ENCODE results near the gene RUSF1. TPM values are rescaled to one million over a fixed set of nuclear protein-coding genes. Genes with fewer than 3 reads are reported as not detected.

The RUSF1 gene
- total and polyA plus RNA-seq, 10 of the 15 experiments (the other 5 are each of a cell fraction or from before 2014, with no cell fraction given) = 0.20 to 46.3 (median 29.7) TPM

DNA sequence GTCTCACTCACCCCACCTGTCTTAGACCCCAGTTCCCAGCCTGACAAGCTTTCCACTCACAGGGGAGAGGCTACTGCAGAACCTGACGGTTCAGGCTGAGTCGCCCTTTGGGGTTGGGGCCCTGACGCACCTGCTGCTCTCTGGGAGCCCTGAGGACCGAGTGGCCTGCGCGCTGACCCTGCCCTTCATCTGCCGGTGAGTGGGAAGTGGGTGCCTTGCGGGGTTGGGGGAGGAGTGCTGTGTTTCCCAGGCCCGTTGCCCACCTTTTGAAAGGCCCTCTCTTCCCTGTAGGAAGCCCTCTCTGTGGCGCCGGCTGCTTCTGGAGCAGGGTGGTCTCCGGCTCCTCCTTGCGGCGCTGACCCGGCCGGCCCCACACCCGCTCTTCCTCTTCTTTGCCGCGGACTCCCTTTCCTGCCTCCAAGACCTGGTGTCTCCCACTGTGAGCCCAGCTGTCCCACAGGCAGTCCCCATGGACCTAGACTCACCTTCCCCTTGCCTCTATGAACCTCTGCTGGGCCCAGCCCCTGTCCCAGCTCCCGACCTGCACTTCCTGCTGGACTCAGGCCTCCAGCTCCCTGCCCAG, 42.3 kb downstream of the RUSF1 start (continued):
- TF ChIP-seq SMARCA5 (IDR thresholded peaks at IDR 0.05) = no peak
- TF ChIP-seq, protein P1, sequence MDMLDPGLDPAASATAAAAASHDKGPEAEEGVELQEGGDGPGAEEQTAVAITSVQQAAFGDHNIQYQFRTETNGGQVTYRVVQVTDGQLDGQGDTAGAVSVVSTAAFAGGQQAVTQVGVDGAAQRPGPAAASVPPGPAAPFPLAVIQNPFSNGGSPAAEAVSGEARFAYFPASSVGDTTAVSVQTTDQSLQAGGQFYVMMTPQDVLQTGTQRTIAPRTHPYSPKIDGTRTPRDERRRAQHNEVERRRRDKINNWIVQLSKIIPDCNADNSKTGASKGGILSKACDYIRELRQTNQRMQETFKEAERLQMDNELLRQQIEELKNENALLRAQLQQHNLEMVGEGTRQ (IDR thresholded peaks at IDR 0.05; ENCODE audit: borderline replicate concordance, low read depth, low read length) = no peak

DNA sequence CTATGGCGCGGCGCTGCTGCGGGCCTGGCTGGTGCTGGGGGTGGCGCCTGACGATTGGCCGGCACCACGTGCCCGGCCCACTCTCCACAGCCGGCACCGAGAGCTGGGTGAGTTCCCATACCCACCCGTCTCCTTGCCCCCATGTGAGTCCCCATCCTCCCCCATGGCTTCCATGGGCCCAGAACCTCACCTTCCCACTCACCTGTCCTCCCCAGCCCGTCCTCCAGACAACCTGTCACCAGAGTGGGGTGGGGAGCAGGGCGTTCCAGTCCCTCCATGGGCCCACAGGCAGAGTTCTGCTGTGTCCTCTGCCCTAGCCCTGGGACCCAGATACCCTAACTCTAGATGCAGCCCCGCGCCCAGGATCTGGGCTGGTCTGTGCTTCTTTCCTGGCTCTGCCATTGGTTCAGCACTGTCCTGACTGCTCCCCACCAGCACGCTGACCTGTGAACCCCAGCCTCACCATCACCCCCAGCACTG, 43.4 kb downstream of the RUSF1 start:
- BruUV-seq (replicated peaks) = no TSS peak
- H3K9ac ChIP-seq (ENCODE audit: control insufficient read depth, insufficient read depth, low read length) = no peak overlapping the region
- peaks cover 11% of the 10 kb centered on the region for H3K79me2 ChIP-seq (ENCODE audit: control insufficient read depth, insufficient read depth, low read length)
- no peak for FAIRE-seq
- intact Hi-C loops (cut with micrococcal nuclease; ENCODE audit: unreplicated experiment) = no loop called here
- SMC1A ChIA-PET (ENCODE audit: uncharacterized antibody, unreplicated experiment) = no interaction called here
- H3K9me3 ChIP-seq (replicated peaks; ENCODE audit: control insufficient read depth, insufficient read depth, low read length) = no peaks in the 10 kb centered on the region
- TF ChIP-seq, protein P1 (IDR thresholded peaks at IDR 0.05; ENCODE audit: borderline replicate concordance, low read depth, low read length) = no peak
- TF ChIP-seq NR2C2 (IDR thresholded peaks at IDR 0.05; ENCODE audit: borderline replicate concordance, control insufficient read depth, insufficient read length, low read depth) = no peak
- TF ChIP-seq, protein P2, sequence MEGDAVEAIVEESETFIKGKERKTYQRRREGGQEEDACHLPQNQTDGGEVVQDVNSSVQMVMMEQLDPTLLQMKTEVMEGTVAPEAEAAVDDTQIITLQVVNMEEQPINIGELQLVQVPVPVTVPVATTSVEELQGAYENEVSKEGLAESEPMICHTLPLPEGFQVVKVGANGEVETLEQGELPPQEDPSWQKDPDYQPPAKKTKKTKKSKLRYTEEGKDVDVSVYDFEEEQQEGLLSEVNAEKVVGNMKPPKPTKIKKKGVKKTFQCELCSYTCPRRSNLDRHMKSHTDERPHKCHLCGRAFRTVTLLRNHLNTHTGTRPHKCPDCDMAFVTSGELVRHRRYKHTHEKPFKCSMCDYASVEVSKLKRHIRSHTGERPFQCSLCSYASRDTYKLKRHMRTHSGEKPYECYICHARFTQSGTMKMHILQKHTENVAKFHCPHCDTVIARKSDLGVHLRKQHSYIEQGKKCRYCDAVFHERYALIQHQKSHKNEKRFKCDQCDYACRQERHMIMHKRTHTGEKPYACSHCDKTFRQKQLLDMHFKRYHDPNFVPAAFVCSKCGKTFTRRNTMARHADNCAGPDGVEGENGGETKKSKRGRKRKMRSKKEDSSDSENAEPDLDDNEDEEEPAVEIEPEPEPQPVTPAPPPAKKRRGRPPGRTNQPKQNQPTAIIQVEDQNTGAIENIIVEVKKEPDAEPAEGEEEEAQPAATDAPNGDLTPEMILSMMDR (IDR thresholded peaks at IDR 0.05 in 2 of 3, conservative IDR thresholded peaks at IDR 0.05 in 1 of 3; ENCODE audit: control insufficient read depth in 2 of 3, extremely low read depth in 1 of 3, insufficient read depth in 1 of 3, low read depth in 3 of 3, low read length in 3 of 3) = no peak
- no peak overlapping the region for H3K4me2 ChIP-seq (ENCODE audit: control insufficient read depth, insufficient read depth)
- no peaks in the 10 kb centered on the region for H3K27me3 ChIP-seq (replicated peaks in 1 of 2; ENCODE audit: control insufficient read depth in 2 of 2, insufficient read depth in 2 of 2, low read length in 1 of 2)
- RAD21 ChIA-PET (ENCODE audit: unreplicated experiment) = no interaction called here
- H2AFZ ChIP-seq (ENCODE audit: control insufficient read depth, low read depth, low read length) = no peak overlapping the region
- H3K27ac ChIP-seq (ENCODE audit: control insufficient read depth, insufficient read depth) = no peak overlapping the region
- CTCF ChIA-PET = no interaction called here
- H4K20me1 ChIP-seq (ENCODE audit: control insufficient read depth, insufficient read depth) = no peaks in the 10 kb centered on the region
- in situ Hi-C loops (cut with MboI) = no loop called here
- H3K36me3 ChIP-seq (ENCODE audit: control insufficient read depth in 2 of 2, insufficient read depth in 2 of 2, low read length in 1 of 2) = peaks cover 0 to 20% of the 10 kb centered on the region in 2 experiments; a peak in 3 of 4 replicates
- no peak for ATAC-seq
- peaks cover 4% of the 10 kb centered on the region; the same call in 1 of the 2 replicates for H3K4me1 ChIP-seq (ENCODE audit: control insufficient read depth, insufficient read depth, low read length)
- H3K4me3 ChIP-seq = no peak overlapping the region
- POLR2A ChIA-PET = no interaction called here
- DNase-seq (ENCODE audit: low read depth, low spot score) = no peak
- 86% methylated on average over 15 of the region's 17 CpGs for WGBS (ENCODE audit: insufficient coverage, insufficient replicate concordance, low lambda C conversion rate, missing lambda C conversion rate)

Measured in GM12878 (cell line).